Body of pancreas (tissue), 4 donors: ENCODE results near the gene C19orf25.

Experiments used
- CTCF ChIP-seq, 7 experiments: fragments of 450-650 bp in 4 of 7; fragments of 200-600 bp in 3 of 7; sonication (generic) in 3 of 7; IDR thresholded peaks; one replicate each; pipeline ENCODE4 v1.5.1; 2016 to 2019; ENCODE audit warnings: antibody characterized with exemption in 7 of 7
- POLR2A ChIP-seq, 3 donors: fragments of 450-650 bp; IDR thresholded peaks; one replicate each; pipeline ENCODE4 v1.6.1; 2016; ENCODE audit warnings: antibody characterized with exemption in 3 of 3, mild to moderate bottlenecking in 2 of 3

GRCh38 chr19:1466461-1467214 lies 12.4 kb downstream of the C19orf25 start:
- TF ChIP-seq POLR2A (IDR thresholded peaks at IDR 0.05) (no peak), CTCF (IDR thresholded peaks at IDR 0.05) (no peak)
